C4-2B (cell line): Measurements from ENCODE around the gene ZDHHC9.

ENCODE experiments used
- H3K27ac ChIP-seq: fragments of 450-650 bp; 2 replicates; pipeline ENCODE4 v1.5.1; 2017
- CTCF ChIP-seq: fragments of 450-650 bp; conservative IDR thresholded peaks from 2 replicates; pipeline ENCODE4 v1.5.1; 2017; ENCODE audit warnings: mild to moderate bottlenecking
- ZFX ChIP-seq: fragments of 450-650 bp; IDR thresholded peaks from 2 replicates; pipeline ENCODE4 v1.6.1; 2017

The ZDHHC9 gene

DNA sequence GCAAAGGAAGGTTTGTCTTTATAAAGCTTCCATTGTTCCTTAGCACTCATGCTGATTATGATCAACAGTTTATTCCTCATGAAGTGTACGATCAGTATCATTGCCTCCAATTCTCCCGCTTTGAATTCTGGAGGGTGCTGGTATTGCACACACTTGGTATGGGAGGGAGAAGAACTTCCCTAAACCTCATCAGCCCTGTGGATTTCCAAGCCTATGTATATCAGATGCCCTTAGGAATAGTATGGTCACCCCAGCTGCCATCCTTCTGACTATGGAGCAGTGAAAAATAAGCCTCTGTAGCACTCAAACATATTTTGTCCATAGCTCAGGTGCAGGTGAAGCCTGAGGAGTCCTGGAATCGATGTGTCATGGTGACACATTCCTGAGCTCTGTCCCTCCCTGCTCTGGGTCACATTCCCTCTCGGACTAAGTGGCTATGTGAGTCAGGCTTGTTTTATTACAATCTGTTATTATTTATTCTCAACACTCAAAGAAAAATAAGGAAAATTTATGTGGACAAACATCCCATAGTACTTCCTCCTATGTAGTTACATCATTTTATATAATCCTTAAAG is 2.0 kb upstream of the ZDHHC9 start:
- H3K27ac ChIP-seq, result no peak overlapping the region

DNA sequence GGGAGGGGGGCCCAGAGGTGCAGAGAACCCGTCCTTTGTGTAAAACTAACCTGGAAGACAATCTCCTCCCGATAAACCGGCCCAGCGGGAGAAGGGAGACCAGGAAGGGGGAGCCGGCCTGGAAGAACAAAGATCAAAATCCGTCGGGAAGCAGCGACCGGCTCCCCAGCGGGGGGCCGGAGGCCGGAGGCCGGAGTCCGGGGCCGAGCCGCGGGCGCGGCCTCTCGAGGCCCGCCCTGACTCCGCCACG is 552 bp downstream of the ZDHHC9 start:
- peak overlapping the region; percentile 87 for H3K27ac ChIP-seq
- TF ChIP-seq ZFX (no peak), CTCF (no peak)

More for the DNA sequence above, 2.0 kb upstream of the ZDHHC9 start:
- TF ChIP-seq CTCF (no peak), ZFX (no peak)

DNA sequence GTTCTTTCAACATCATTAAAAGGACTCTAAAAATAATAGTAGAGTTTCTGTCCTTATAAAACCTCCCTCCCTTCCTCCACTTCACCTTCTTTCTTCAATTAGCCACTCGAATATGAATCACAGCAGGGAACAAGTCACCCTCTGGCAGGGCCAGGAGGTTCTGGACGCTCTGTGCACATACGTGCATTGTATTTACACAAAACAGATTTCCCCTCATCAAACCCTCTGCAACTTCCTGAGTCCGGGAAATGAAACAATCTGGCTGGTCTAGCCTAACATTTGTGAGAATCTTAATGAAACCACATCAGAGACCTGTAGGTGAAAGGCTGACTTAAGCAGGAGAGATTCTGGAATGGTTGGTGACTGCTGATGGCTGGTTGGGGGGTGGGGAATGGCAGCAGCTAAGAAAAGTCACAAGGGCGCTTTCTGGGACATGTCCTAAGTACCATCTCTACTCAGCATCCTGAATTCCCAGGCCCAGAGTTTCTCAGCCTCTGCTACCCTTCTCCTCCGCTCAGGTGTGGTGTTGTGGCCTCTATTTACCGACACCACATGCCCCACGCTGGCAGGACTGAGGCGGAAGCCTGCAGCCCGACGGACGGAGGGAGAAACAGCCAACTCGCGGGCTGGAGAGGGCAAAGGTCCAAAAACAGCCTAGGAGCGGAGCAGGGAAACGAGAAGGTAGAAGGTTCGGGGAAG is 1.0 kb downstream of the ZDHHC9 start:
- TF ChIP-seq CTCF (no peak), ZFX (no peak)
- peak overlapping the region; percentile 87 for H3K27ac ChIP-seq

- TF ChIP-seq CTCF (no peak), ZFX (no peak)
- no peak overlapping the region for H3K27ac ChIP-seq
Measured at GRCh38 chrX:129840344-129840743, 3.3 kb downstream of the ZDHHC9 start.

GRCh38 chrX:129836827-129837226 is 6.9 kb downstream of the ZDHHC9 start:
- H3K27ac ChIP-seq, result no peak overlapping the region
- no peak for TF ChIP-seq CTCF
- TF ChIP-seq ZFX, result no peak

GRCh38 chrX:129833153-129833990 is 10.3 kb downstream of the ZDHHC9 start:
- TF ChIP-seq CTCF, result no peak
- no peak for TF ChIP-seq ZFX
- H3K27ac ChIP-seq, result no peak overlapping the region
